ENCODE data around the gene DOCK7.

DOCK7 gene

GRCh38 chr1:62405247-62405646, 282.9 kb downstream of the DOCK7 start:
- no peak for DNase-seq

Data from cerebellar nuclear complex (tissue), 1 donor.